Mesothelial cell of epicardium (in vitro differentiated cells): ENCODE results near the gene GRIP1. TPM values are rescaled to one million over a fixed set of nuclear protein-coding genes. Genes with fewer than 3 reads are reported as not detected.
A peak's percentile ranks its signal among the peaks of the same experiment; 100 is the strongest.

Source experiments
- DNase-seq, 2 experiments: peaks; one replicate each; pipeline ENCODE4 v3.0.0; 2021; ENCODE audit warnings: low spot score in 2 of 2; ENCODE audit not compliant: unreplicated experiment in 2 of 2
- H3K27ac Mint-ChIP-seq: 2 replicates; pipeline ENCODE4 v1.8.0; 2021; ENCODE audit warnings: mixed read lengths
- H3K27me3 Mint-ChIP-seq: 2 replicates; pipeline ENCODE4 v1.8.0; 2021; ENCODE audit warnings: low read depth, mixed read lengths
- H3K36me3 Mint-ChIP-seq: 2 replicates; pipeline ENCODE4 v1.8.0; 2021; ENCODE audit warnings: mixed read lengths
- H3K4me1 Mint-ChIP-seq: 2 replicates; pipeline ENCODE4 v1.8.0; 2021; ENCODE audit warnings: mixed read lengths
- H3K4me3 Mint-ChIP-seq: 2 replicates; pipeline ENCODE4 v1.8.0; 2021; ENCODE audit warnings: mild to moderate bottlenecking, moderate library complexity, mixed read lengths
- H3K9me3 Mint-ChIP-seq: 2 replicates; pipeline ENCODE4 v1.8.0; 2021; ENCODE audit warnings: mixed read lengths
- total RNA-seq: library from RNA; stranded (reverse); gene quantifications from 3 replicates; pipeline ENCODE4 v1.2.1, GENCODE V29; 2021
- TF ChIP-seq, protein P1 (sequence below): fragments of 200-600 bp; sonication (generic); IDR thresholded peaks from one replicate; pipeline ENCODE4 v1.5.0; 2021; ENCODE audit warnings: antibody characterized with exemption; ENCODE audit not compliant: unreplicated experiment

Gene GRIP1
- total RNA-seq, 1 donor from 2014 or later, result 89.3 TPM

- Mint-ChIP-seq H3K36me3 (no peaks in the 10 kb centered on the region), H3K4me1 (peaks cover 61% of the 10 kb centered on the region), H3K4me3 (no peak overlapping the region), H3K9me3 (no peaks in the 10 kb centered on the region), H3K27ac (peak overlapping the region; percentile 36), H3K27me3 (no peaks in the 10 kb centered on the region)
- DNase-seq, result no peak
- TF ChIP-seq, protein P1, sequence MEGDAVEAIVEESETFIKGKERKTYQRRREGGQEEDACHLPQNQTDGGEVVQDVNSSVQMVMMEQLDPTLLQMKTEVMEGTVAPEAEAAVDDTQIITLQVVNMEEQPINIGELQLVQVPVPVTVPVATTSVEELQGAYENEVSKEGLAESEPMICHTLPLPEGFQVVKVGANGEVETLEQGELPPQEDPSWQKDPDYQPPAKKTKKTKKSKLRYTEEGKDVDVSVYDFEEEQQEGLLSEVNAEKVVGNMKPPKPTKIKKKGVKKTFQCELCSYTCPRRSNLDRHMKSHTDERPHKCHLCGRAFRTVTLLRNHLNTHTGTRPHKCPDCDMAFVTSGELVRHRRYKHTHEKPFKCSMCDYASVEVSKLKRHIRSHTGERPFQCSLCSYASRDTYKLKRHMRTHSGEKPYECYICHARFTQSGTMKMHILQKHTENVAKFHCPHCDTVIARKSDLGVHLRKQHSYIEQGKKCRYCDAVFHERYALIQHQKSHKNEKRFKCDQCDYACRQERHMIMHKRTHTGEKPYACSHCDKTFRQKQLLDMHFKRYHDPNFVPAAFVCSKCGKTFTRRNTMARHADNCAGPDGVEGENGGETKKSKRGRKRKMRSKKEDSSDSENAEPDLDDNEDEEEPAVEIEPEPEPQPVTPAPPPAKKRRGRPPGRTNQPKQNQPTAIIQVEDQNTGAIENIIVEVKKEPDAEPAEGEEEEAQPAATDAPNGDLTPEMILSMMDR, result no peak
These were observed 41.1 kb downstream of the GRIP1 start for GRCh38 chr12:66637699-66638301.

- no peak for DNase-seq
- TF ChIP-seq, protein P1, result no peak
- no peaks in the 10 kb centered on the region for H3K27me3 Mint-ChIP-seq
- H3K27ac Mint-ChIP-seq, result no peak overlapping the region
- H3K36me3 Mint-ChIP-seq, result no peaks in the 10 kb centered on the region
- peaks cover 63% of the 10 kb centered on the region for H3K4me1 Mint-ChIP-seq
- no peaks in the 10 kb centered on the region for H3K9me3 Mint-ChIP-seq
- H3K4me3 Mint-ChIP-seq, result no peak overlapping the region
These were observed 42.1 kb downstream of the GRIP1 start for GRCh38 chr12:66636771-66637170.

- Mint-ChIP-seq H3K27me3 (no peaks in the 10 kb centered on the region), H3K4me3 (no peak overlapping the region), H3K27ac (no peak overlapping the region), H3K4me1 (peaks cover 56% of the 10 kb centered on the region), H3K9me3 (no peaks in the 10 kb centered on the region), H3K36me3 (no peaks in the 10 kb centered on the region)
- DNase-seq, result no peak
- TF ChIP-seq, protein P1, result no peak
These were observed 45.2 kb downstream of the GRIP1 start for GRCh38 chr12:66633676-66634075.

- TF ChIP-seq, protein P1, result no peak
- no peak overlapping the region for H3K27ac Mint-ChIP-seq
- H3K36me3 Mint-ChIP-seq, result no peaks in the 10 kb centered on the region
- no peak for DNase-seq
- H3K27me3 Mint-ChIP-seq, result no peaks in the 10 kb centered on the region
- H3K4me1 Mint-ChIP-seq, result peaks cover 31% of the 10 kb centered on the region
- H3K9me3 Mint-ChIP-seq, result no peaks in the 10 kb centered on the region
- H3K4me3 Mint-ChIP-seq, result no peak overlapping the region
These were observed 49.6 kb downstream of the GRIP1 start for GRCh38 chr12:66629138-66629870.

DNA sequence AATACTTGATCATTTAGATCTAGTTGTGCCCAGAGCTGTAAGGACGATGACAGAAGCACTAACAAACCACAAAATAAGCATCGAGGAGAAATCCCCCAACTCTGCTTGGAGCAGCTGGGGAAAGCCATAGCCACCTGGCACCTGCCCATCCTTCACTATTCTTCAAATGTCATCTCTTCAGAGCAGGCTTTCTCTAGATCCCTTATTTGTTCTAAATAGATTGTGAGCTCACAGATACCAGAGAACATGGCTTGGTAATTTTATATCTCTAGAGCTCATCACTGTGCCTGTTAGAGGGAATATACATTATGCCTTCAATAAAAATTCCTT lies 50.9 kb downstream of the GRIP1 start:
- H3K27ac Mint-ChIP-seq, result no peak overlapping the region
- TF ChIP-seq, protein P1, result no peak
- H3K36me3 Mint-ChIP-seq, result no peaks in the 10 kb centered on the region
- DNase-seq, result no peak
- no peaks in the 10 kb centered on the region for H3K27me3 Mint-ChIP-seq
- no peak overlapping the region for H3K4me3 Mint-ChIP-seq
- peaks cover 21% of the 10 kb centered on the region for H3K4me1 Mint-ChIP-seq
- no peaks in the 10 kb centered on the region for H3K9me3 Mint-ChIP-seq
